Measurements from ENCODE around the gene BRD4.

DNA sequence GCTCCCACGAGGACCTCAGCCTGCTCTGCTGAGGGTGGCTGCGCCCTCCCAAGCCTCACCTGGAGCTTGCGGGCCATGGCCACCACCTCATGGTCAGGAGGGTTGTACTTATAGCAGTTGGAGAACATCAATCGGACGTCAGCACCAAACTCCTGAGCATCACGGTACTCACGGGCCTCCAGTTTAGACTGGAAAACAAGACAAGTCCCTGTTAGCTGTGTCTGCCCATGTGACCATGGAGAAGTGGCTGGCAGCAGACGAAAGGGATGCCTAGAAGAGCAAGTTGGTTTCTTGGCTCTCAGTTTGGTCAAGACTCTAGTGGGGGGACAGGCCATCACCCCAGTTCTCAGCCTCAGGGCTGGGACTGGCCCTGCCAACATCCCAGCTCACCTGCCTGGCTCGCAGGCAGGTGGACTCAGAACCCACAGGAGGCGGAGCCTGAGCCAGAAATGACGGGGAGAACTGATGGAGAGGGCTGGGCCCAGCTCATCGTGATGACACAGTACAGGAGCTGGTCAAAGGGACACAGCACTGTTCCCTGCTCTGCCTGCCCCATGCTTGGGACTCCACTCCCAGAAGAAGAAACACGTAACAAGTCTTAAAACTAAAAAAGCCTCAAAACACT lies 68.9 kb downstream of the BRD4 start:
- TF ChIP-seq, protein P1, sequence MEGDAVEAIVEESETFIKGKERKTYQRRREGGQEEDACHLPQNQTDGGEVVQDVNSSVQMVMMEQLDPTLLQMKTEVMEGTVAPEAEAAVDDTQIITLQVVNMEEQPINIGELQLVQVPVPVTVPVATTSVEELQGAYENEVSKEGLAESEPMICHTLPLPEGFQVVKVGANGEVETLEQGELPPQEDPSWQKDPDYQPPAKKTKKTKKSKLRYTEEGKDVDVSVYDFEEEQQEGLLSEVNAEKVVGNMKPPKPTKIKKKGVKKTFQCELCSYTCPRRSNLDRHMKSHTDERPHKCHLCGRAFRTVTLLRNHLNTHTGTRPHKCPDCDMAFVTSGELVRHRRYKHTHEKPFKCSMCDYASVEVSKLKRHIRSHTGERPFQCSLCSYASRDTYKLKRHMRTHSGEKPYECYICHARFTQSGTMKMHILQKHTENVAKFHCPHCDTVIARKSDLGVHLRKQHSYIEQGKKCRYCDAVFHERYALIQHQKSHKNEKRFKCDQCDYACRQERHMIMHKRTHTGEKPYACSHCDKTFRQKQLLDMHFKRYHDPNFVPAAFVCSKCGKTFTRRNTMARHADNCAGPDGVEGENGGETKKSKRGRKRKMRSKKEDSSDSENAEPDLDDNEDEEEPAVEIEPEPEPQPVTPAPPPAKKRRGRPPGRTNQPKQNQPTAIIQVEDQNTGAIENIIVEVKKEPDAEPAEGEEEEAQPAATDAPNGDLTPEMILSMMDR (IDR thresholded peaks at IDR 0.05 in 4 of 5, conservative IDR thresholded peaks at IDR 0.05 in 1 of 5), result no peak
- TF ChIP-seq POLR2A (IDR thresholded peaks at IDR 0.05), result no peak

Measured in gastrocnemius medialis (tissue), 4 donors.